SK-N-SH (cell line): ENCODE data around the gene LANCL2. TPM values are rescaled to one million over a fixed set of nuclear protein-coding genes. Genes with fewer than 3 reads are reported as not detected.

Source experiments
- CTCF ChIA-PET: fragments of 300-600, 350-600 bp; formaldehyde crosslinking; extraction: SDS; loops from one replicate; lab custom pipeline; 2021; lab: Yijun Ruan, JAX
- POLR2A ChIA-PET: fragments of 350-600 bp; sonication (Branson Sonifier 250); formaldehyde crosslinking; extraction: SDS; loops from one replicate; lab custom pipeline; 2020; ENCODE audit warnings: antibody characterized with exemption, inconsistent platforms; lab: Yijun Ruan, JAX
- DNase-seq: peaks from one replicate; pipeline ENCODE4 v3.0.0; 2012
- H2AFZ ChIP-seq: fragments of 200-600 bp; sonication (generic); 2 replicates; pipeline ENCODE4 v1.8.1; 2016; ENCODE audit warnings: antibody characterized with exemption, mild to moderate bottlenecking, low read depth
- H3F3A ChIP-seq: fragments of 200-600 bp; sonication (generic); replicated peaks from 2 replicates; pipeline ENCODE3; 2016; ENCODE audit warnings: antibody characterized with exemption, mild to moderate bottlenecking; ENCODE audit not compliant: insufficient read depth
- H3K27ac ChIP-seq, 2 experiments: fragments of 200-500 bp in 1 of 2; fragments of 200-600 bp in 1 of 2; sonication (Bioruptor generic) in 1 of 2; sonication (generic), shearing (Covaris generic) in 1 of 2; 2 replicates each; pipeline versions ENCODE4 v1.5.1 to v1.6.1; 2014 to 2016; ENCODE audit warnings: low read depth in 2 of 2, inconsistent platforms in 1 of 2, low read length in 1 of 2, mild to moderate bottlenecking in 1 of 2, mixed read lengths in 1 of 2
- H3K27me3 ChIP-seq: fragments of 200-600 bp; sonication (generic), shearing (Covaris generic); 2 replicates; pipeline ENCODE4 v1.6.1; 2016; ENCODE audit warnings: mixed run types; ENCODE audit not compliant: insufficient read depth
- H3K36me3 ChIP-seq, 2 experiments: fragments of 200-500 bp in 1 of 2; fragments of 200-600 bp in 1 of 2; sonication (Bioruptor generic) in 1 of 2; sonication (generic) in 1 of 2; replicated peaks in 1 of 2; 2 replicates each; pipeline versions ENCODE3 to v1.5.1; 2014 to 2016; ENCODE audit warnings: low read length in 1 of 2, mild to moderate bottlenecking in 1 of 2; ENCODE audit not compliant: insufficient read depth in 2 of 2, control insufficient read depth in 1 of 2
- H3K4me1 ChIP-seq, 2 experiments: fragments of 200-500 bp in 1 of 2; fragments of 200-600 bp in 1 of 2; sonication (Bioruptor generic) in 1 of 2; sonication (generic), shearing (Covaris generic) in 1 of 2; 2 replicates each; pipeline versions ENCODE4 v1.5.1 to v1.6.1; 2014 to 2016; ENCODE audit warnings: low read depth in 1 of 2, low read length in 1 of 2, mixed run types in 1 of 2; ENCODE audit not compliant: insufficient read depth in 2 of 2, control insufficient read depth in 1 of 2
- H3K4me2 ChIP-seq: fragments of 200-600 bp; sonication (generic), shearing (Covaris generic); 2 replicates; pipeline ENCODE4 v1.6.1; 2017; ENCODE audit warnings: mixed run types
- H3K4me3 ChIP-seq, 2 experiments: fragments of 200-500 bp in 1 of 2; fragments of 200-600 bp in 1 of 2; sonication (Bioruptor generic) in 1 of 2; sonication (generic), shearing (Covaris generic) in 1 of 2; 2 replicates each; pipeline versions ENCODE4 v1.5.1 to v1.8.1; 2014 to 2016; ENCODE audit warnings: low read depth in 2 of 2, inconsistent platforms in 1 of 2, low read length in 1 of 2, mild to moderate bottlenecking in 1 of 2, mixed read lengths in 1 of 2, moderate library complexity in 1 of 2
- H3K79me2 ChIP-seq: fragments of 200-600 bp; sonication (generic); 2 replicates; pipeline ENCODE4 v1.8.1; 2017; ENCODE audit warnings: mild to moderate bottlenecking; ENCODE audit not compliant: insufficient read depth
- H3K9ac ChIP-seq: fragments of 200-600 bp; sonication (generic); 2 replicates; pipeline ENCODE4 v1.6.1; 2017; ENCODE audit warnings: mixed run types
- H3K9me2 ChIP-seq: fragments of 200-600 bp; sonication (generic); 2 replicates; pipeline ENCODE4 v1.6.1; 2017; ENCODE audit warnings: mixed run types
- H3K9me3 ChIP-seq: fragments of 200-600 bp; sonication (generic); 2 replicates; pipeline ENCODE4 v1.6.1; 2017; ENCODE audit warnings: mixed run types, mild to moderate bottlenecking, moderate library complexity
- H4K20me1 ChIP-seq: fragments of 200-600 bp; sonication (generic); 2 replicates; pipeline ENCODE4 v1.6.1; 2017; ENCODE audit warnings: mild to moderate bottlenecking, mixed run types; ENCODE audit not compliant: insufficient read depth
- CHD2 ChIP-seq: fragments of 150-350 bp; IDR thresholded peaks from 2 replicates; pipeline ENCODE4 v1.6.1; 2018; ENCODE audit warnings: low read length; ENCODE audit not compliant: partially characterized antibody
- EP300 ChIP-seq, 2 experiments: IDR thresholded peaks; 2 replicates each; pipeline versions ENCODE4 v1.4.0 to v1.6.1; 2012; ENCODE audit warnings: borderline replicate concordance in 1 of 2, low read depth in 1 of 2, low read length in 1 of 2
- FOSL2 ChIP-seq: IDR thresholded peaks from 2 replicates; pipeline ENCODE4 v1.4.0; 2012; ENCODE audit warnings: low read depth, mild to moderate bottlenecking, moderate library complexity, borderline replicate concordance
- FOXM1 ChIP-seq: IDR thresholded peaks from 2 replicates; pipeline ENCODE4 v1.4.0; 2012; ENCODE audit warnings: low read depth, mild to moderate bottlenecking
- GATA2 ChIP-seq: sonication (generic); formaldehyde crosslinking; IDR thresholded peaks from 2 replicates; pipeline ENCODE4 v1.5.0; 2020; ENCODE audit warnings: mild to moderate bottlenecking, missing genetic modification reagents
- IRF3 ChIP-seq: fragments of 150-350 bp; IDR thresholded peaks from 2 replicates; pipeline ENCODE4 v1.6.1; 2016; ENCODE audit warnings: mild to moderate bottlenecking, low read depth, low read length
- JUND ChIP-seq: IDR thresholded peaks from 2 replicates; pipeline ENCODE4 v1.4.0; 2012
- MEF2A ChIP-seq: IDR thresholded peaks from 2 replicates; pipeline ENCODE4 v1.4.0; 2012; ENCODE audit warnings: low read depth, borderline replicate concordance
- NFIC ChIP-seq: IDR thresholded peaks from 2 replicates; pipeline ENCODE4 v1.4.0; 2012; ENCODE audit warnings: borderline replicate concordance
- POLR2AphosphoS5 ChIP-seq: IDR thresholded peaks from 2 replicates; pipeline ENCODE4 v1.6.1; 2012; ENCODE audit warnings: low read depth, low read length
- RAD21 ChIP-seq: IDR thresholded peaks from 2 replicates; pipeline ENCODE4 v1.6.1; 2012; ENCODE audit warnings: mild to moderate bottlenecking, low read length
- RCOR1 ChIP-seq: fragments of 150-350 bp; IDR thresholded peaks from 2 replicates; pipeline ENCODE4 v1.6.1; 2017; ENCODE audit warnings: antibody characterized with exemption, low read length
- REST ChIP-seq: IDR thresholded peaks from 2 replicates; pipeline ENCODE4 v1.6.1; 2012; ENCODE audit warnings: mild to moderate bottlenecking, low read depth, low read length, moderate library complexity
- RXRA ChIP-seq: IDR thresholded peaks from 2 replicates; pipeline ENCODE4 v1.4.0; 2012; ENCODE audit warnings: low read depth, mild to moderate bottlenecking, borderline replicate concordance
- SIN3A ChIP-seq: IDR thresholded peaks from 2 replicates; pipeline ENCODE4 v1.6.1; 2012; ENCODE audit warnings: low read depth, mild to moderate bottlenecking, low read length, moderate library complexity, borderline replicate concordance
- SMC3 ChIP-seq: IDR thresholded peaks from 2 replicates; pipeline ENCODE4 v1.6.1; 2012; ENCODE audit warnings: low read depth, low read length, improper control_type of control experiment
- TCF12 ChIP-seq: IDR thresholded peaks from 2 replicates; pipeline ENCODE4 v1.4.0; 2012
- TEAD4 ChIP-seq: IDR thresholded peaks from 2 replicates; pipeline ENCODE4 v1.4.0; 2012; ENCODE audit warnings: mild to moderate bottlenecking, borderline replicate concordance; ENCODE audit not compliant: insufficient read depth
- USF1 ChIP-seq: IDR thresholded peaks from 2 replicates; pipeline ENCODE4 v1.4.0; 2012; ENCODE audit warnings: low read depth, borderline replicate concordance
- WGBS: methylation state at CpG from one replicate; pipeline ENCODE4 v1.1.6; 2017; ENCODE audit warnings: low lambda C conversion rate; 5-methylcytosine and 5-hydroxymethylcytosine counted together
- polyA plus RNA-seq, 3 experiments: library from polyadenylated mRNA; depleted of rRNA; stranded (reverse); fragments of >200 nt; gene quantifications; 2 replicates each; pipeline ENCODE4 v1.2.3, GENCODE V29; 2012
- TF ChIP-seq, protein P1 (sequence below): IDR thresholded peaks from 2 replicates; pipeline ENCODE4 v1.4.0; 2012; ENCODE audit warnings: low read depth

The LANCL2 gene
- polyA plus RNA-seq, 1 of the 3 experiments (the other 2 are of a cell fraction), result 36.7 TPM

GRCh38 chr7:55397617-55398016 is 32.5 kb downstream of the LANCL2 start:
- Histone ChIP-seq H3K9me2 (no peaks in the 10 kb centered on the region), H3K9ac (no peak overlapping the region), H3F3A (peaks cover 9% of the 10 kb centered on the region), H3K4me3 (no peak overlapping the region), H3K4me2 (no peak overlapping the region), H3K79me2 (no peaks in the 10 kb centered on the region), H4K20me1 (no peaks in the 10 kb centered on the region), H2AFZ (no peak overlapping the region), H3K27ac (no peak overlapping the region), H3K36me3 (peaks cover 16 to 52% of the 10 kb centered on the region in 2 experiments), H3K9me3 (no peaks in the 10 kb centered on the region), H3K4me1 (no peaks in the 10 kb centered on the region), H3K27me3 (no peaks in the 10 kb centered on the region)
- DNase-seq, result no peak
- ChIA-PET POLR2A (no interaction called here), CTCF (no interaction called here)
- TF ChIP-seq, protein P1, sequence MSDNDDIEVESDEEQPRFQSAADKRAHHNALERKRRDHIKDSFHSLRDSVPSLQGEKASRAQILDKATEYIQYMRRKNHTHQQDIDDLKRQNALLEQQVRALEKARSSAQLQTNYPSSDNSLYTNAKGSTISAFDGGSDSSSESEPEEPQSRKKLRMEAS, result no peak
- TF ChIP-seq RXRA, result no peak
- TF ChIP-seq MEF2A, result no peak
- no peak for TF ChIP-seq GATA2 (CRISPR knock-in tag)
- no peak for TF ChIP-seq POLR2AphosphoS5
- no peak for TF ChIP-seq TCF12
- TF ChIP-seq JUND, result no peak
- TF ChIP-seq NFIC, result no peak
- no peak for TF ChIP-seq RCOR1
- no peak for TF ChIP-seq SIN3A
- TF ChIP-seq RAD21, result no peak
- TF ChIP-seq FOXM1, result no peak
- no peak for TF ChIP-seq CHD2
- no peak for TF ChIP-seq IRF3
- WGBS, result 94% methylated on average over 3 of the region's 3 CpGs

DNA sequence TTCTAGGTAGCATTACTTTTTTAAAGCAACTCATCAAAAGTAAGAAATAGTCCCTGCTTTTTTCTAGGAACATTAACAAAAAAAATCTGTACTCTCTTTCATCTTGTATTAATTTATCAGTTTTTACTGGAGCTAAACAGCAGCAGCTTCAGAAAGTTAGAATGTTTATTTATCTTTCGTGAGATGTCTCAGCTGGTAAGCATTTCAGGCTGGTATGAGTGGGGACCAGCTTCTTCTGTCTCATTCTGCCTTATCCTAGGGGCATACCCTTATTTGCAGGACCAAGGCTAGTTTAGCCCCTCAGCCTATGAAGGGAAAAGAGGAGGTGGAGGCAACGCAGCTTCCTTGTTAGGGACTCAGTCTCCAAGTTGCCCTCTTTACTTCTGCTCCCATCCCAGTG is 35.1 kb downstream of the LANCL2 start:
- CTCF ChIA-PET, result interaction anchor here (0.7 to 2.1 kb wide), 7 partner anchors 10 to 627 kb away, joined by 3 to 9 read pairs (median 5); no protein-coding TSS in a partner anchor

More for the DNA sequence above, 35.1 kb downstream of the LANCL2 start:
- H3K27me3 ChIP-seq, result no peaks in the 10 kb centered on the region
- WGBS, result 91% methylated on average over 2 of the region's 2 CpGs
- TF ChIP-seq RXRA (no peak), RCOR1 (no peak), JUND (no peak), SMC3 (no peak), EP300 (IDR thresholded peaks at IDR 0.05; ENCODE audit: borderline replicate concordance in 1 of 2, low read depth in 1 of 2, low read length in 1 of 2) (no peak), USF1 (no peak), REST (no peak), FOSL2 (no peak), TEAD4 (no peak)
- TF ChIP-seq, protein P1, result no peak
- TF ChIP-seq, all 33 proteins: peak for 0
- Histone ChIP-seq H3K79me2 (no peaks in the 10 kb centered on the region), H4K20me1 (no peaks in the 10 kb centered on the region), H3F3A (peaks cover 17% of the 10 kb centered on the region), H3K4me2 (no peak overlapping the region), H3K9me3 (no peaks in the 10 kb centered on the region), H3K27ac (no peak overlapping the region), H3K9ac (no peak overlapping the region), H3K4me1 (no peaks in the 10 kb centered on the region), H2AFZ (no peak overlapping the region), H3K4me3 (no peak overlapping the region), H3K9me2 (no peaks in the 10 kb centered on the region), H3K36me3 (peaks cover 20 to 54% of the 10 kb centered on the region in 2 experiments)
- POLR2A ChIA-PET, result no interaction called here
- DNase-seq, result no peak
